Gastrocnemius medialis (tissue), 4 donors: ENCODE measurements around the gene CCDC178. TPM values are rescaled to one million over a fixed set of nuclear protein-coding genes. Genes with fewer than 3 reads are reported as not detected.

ENCODE experiments used
- ATAC-seq, 2 donors: fragments of 150-250 bp; one replicate each; pipeline ENCODE4 v1.9.1; 2016
- DNase-seq, 2 donors: peaks; one replicate each; pipeline ENCODE4 v3.0.0-alpha.2; 2019
- H3K27ac ChIP-seq, 4 donors: fragments of 200-600 bp; sonication (generic); 1 replicate in 1 of 4; 2 replicates in 3 of 4; pipeline ENCODE4 v1.5.1; 2016 to 2018; ENCODE audit warnings: mild to moderate bottlenecking in 2 of 4, moderate library complexity in 1 of 4
- H3K27me3 ChIP-seq, 3 donors: fragments of 200-600 bp; sonication (generic) in 2 of 3; 1 replicate in 1 of 3; 2 replicates in 2 of 3; pipeline versions ENCODE4 v1.5.1 to v1.6.0; 2016 to 2019; ENCODE audit warnings: mild to moderate bottlenecking in 1 of 3, moderate library complexity in 1 of 3
- H3K36me3 ChIP-seq, 2 donors: fragments of 200-600 bp; sonication (generic) in 1 of 2; one replicate each; pipeline ENCODE4 v1.5.1; 2017 to 2018
- H3K4me1 ChIP-seq, 2 donors: fragments of 200-600 bp; sonication (generic) in 1 of 2; one replicate each; pipeline ENCODE4 v1.5.1; 2016 to 2017; ENCODE audit warnings: mild to moderate bottlenecking in 2 of 2
- H3K4me3 ChIP-seq, 4 donors: fragments of 200-600 bp; sonication (generic) in 3 of 4; 1 replicate in 1 of 4; 2 replicates in 3 of 4; pipeline ENCODE4 v1.5.1; 2016 to 2019; ENCODE audit warnings: mild to moderate bottlenecking in 2 of 4
- H3K9me3 ChIP-seq, 3 donors: fragments of 200-600 bp; sonication (generic) in 2 of 3; 1 replicate in 1 of 3; 2 replicates in 2 of 3; pipeline ENCODE4 v1.5.1; 2016 to 2019
- CTCF ChIP-seq, 5 experiments: fragments of 450-650 bp in 3 of 5; fragments of 200-600 bp in 2 of 5; sonication (generic) in 2 of 5; IDR thresholded peaks in 4 of 5; conservative IDR thresholded peaks in 1 of 5; 1 replicate in 4 of 5; 2 replicates in 1 of 5; pipeline ENCODE4 v1.5.1; 2016 to 2019; ENCODE audit warnings: antibody characterized with exemption in 5 of 5, mild to moderate bottlenecking in 3 of 5, moderate library complexity in 3 of 5
- POLR2A ChIP-seq, 2 donors: fragments of 450-650 bp; IDR thresholded peaks; one replicate each; pipeline ENCODE4 v1.6.1; 2017; ENCODE audit warnings: antibody characterized with exemption in 2 of 2, mild to moderate bottlenecking in 2 of 2, moderate library complexity in 2 of 2
- in situ Hi-C, 4 donors: fragments of 200-750 bp; cut with MboI; loops; one replicate each; pipeline versions ENCODE4 v1.15.0 to v1.8.0; 2017; ENCODE audit warnings: low sequenced_read_pairs in 4 of 4
- intact Hi-C: fragments of 100-400 bp; cut with DNase I; formaldehyde crosslinking; loops from one replicate; pipeline ENCODE4 v1.15.1; 2023; ENCODE audit warnings: low total_unique reads
- total RNA-seq, 4 donors: library from RNA; depleted of rRNA; stranded (reverse); fragments of >200 nt; gene quantifications; one replicate each; pipeline versions ENCODE4 v1.1.0 to v1.2.3, GENCODE V29; 2016

Gene CCDC178
- total RNA-seq, 4 donors from 2014 or later: 0.35 TPM; not detected in 3

- no peak for ATAC-seq
Measured at GRCh38 chr18:33469699-33470098, 29.2 kb upstream of the CCDC178 start.

GRCh38 chr18:33467531-33467930 lies 27.0 kb upstream of the CCDC178 start:
- Histone ChIP-seq H3K27me3 (no peaks in the 10 kb centered on the region), H3K4me1 (no peaks in the 10 kb centered on the region), H3K36me3 (no peaks in the 10 kb centered on the region), H3K27ac (no peak overlapping the region), H3K9me3 (no peaks in the 10 kb centered on the region), H3K4me3 (no peak overlapping the region)
- in situ Hi-C loops: no loop called here
- intact Hi-C loops: no loop called here
- DNase-seq (no peak), ATAC-seq (no peak)
- TF ChIP-seq POLR2A (IDR thresholded peaks at IDR 0.05): no peak
- TF ChIP-seq CTCF (IDR thresholded peaks at IDR 0.05 in 4 of 5, conservative IDR thresholded peaks at IDR 0.05 in 1 of 5): no peak

More at GRCh38 chr18:33469699-33470098, 29.2 kb upstream of the CCDC178 start:
- no peaks in the 10 kb centered on the region for H3K4me1 ChIP-seq
- TF ChIP-seq POLR2A (IDR thresholded peaks at IDR 0.05): no peak
- TF ChIP-seq CTCF (IDR thresholded peaks at IDR 0.05 in 4 of 5, conservative IDR thresholded peaks at IDR 0.05 in 1 of 5): no peak
- intact Hi-C loops (no loop called here), in situ Hi-C loops (no loop called here)
- no peak overlapping the region for H3K27ac ChIP-seq
- no peaks in the 10 kb centered on the region for H3K36me3 ChIP-seq
- H3K9me3 ChIP-seq: no peaks in the 10 kb centered on the region
- no peak overlapping the region for H3K4me3 ChIP-seq
- H3K27me3 ChIP-seq: no peaks in the 10 kb centered on the region
- no peak for DNase-seq

- in situ Hi-C loops: no loop called here
Measured at GRCh38 chr18:33466822-33467221, 26.3 kb upstream of the CCDC178 start.

GRCh38 chr18:33460681-33461080 lies 20.2 kb upstream of the CCDC178 start:
- TF ChIP-seq CTCF (IDR thresholded peaks at IDR 0.05 in 4 of 5, conservative IDR thresholded peaks at IDR 0.05 in 1 of 5): no peak
- TF ChIP-seq POLR2A (IDR thresholded peaks at IDR 0.05): no peak

More at GRCh38 chr18:33466822-33467221, 26.3 kb upstream of the CCDC178 start:
- intact Hi-C loops: no loop called here
- Histone ChIP-seq H3K4me1 (no peaks in the 10 kb centered on the region), H3K4me3 (no peak overlapping the region), H3K36me3 (no peaks in the 10 kb centered on the region), H3K9me3 (no peaks in the 10 kb centered on the region), H3K27ac (no peak overlapping the region), H3K27me3 (no peaks in the 10 kb centered on the region)
- TF ChIP-seq CTCF (IDR thresholded peaks at IDR 0.05 in 4 of 5, conservative IDR thresholded peaks at IDR 0.05 in 1 of 5): no peak
- no peak for TF ChIP-seq POLR2A (IDR thresholded peaks at IDR 0.05)
- DNase-seq (no peak), ATAC-seq (no peak)

GRCh38 chr18:33459612-33460011 lies 19.1 kb upstream of the CCDC178 start:
- no peak overlapping the region for H3K4me3 ChIP-seq
- no peaks in the 10 kb centered on the region for H3K9me3 ChIP-seq
- no peaks in the 10 kb centered on the region for H3K4me1 ChIP-seq
- ATAC-seq (no peak), DNase-seq (no peak)
- in situ Hi-C loops: no loop called here
- peaks cover 0 to 3% (median 0%) of the 10 kb centered on the region in 3 donors for H3K27me3 ChIP-seq
- no peaks in the 10 kb centered on the region for H3K36me3 ChIP-seq
- intact Hi-C loops: no loop called here
- no peak for TF ChIP-seq CTCF (IDR thresholded peaks at IDR 0.05 in 4 of 5, conservative IDR thresholded peaks at IDR 0.05 in 1 of 5)
- no peak for TF ChIP-seq POLR2A (IDR thresholded peaks at IDR 0.05)
- no peak overlapping the region for H3K27ac ChIP-seq

More at GRCh38 chr18:33460681-33461080, 20.2 kb upstream of the CCDC178 start:
- Histone ChIP-seq H3K27me3 (peaks cover 0 to 3% (median 0%) of the 10 kb centered on the region in 3 donors), H3K27ac (no peak overlapping the region), H3K36me3 (no peaks in the 10 kb centered on the region), H3K9me3 (no peaks in the 10 kb centered on the region), H3K4me3 (no peak overlapping the region), H3K4me1 (no peaks in the 10 kb centered on the region)
- DNase-seq (no peak), ATAC-seq (no peak)
- intact Hi-C loops: no loop called here
- in situ Hi-C loops: no loop called here
